Middle frontal gyrus (tissue), 1 donor: Measurements from ENCODE around the gene FJX1.
"Not testable (repeated sequence)": the region's sequence is repeated elsewhere in the genome, so short reads cannot be mapped to it uniquely, and the experiment has no call there.

Experiments used
- DNase-seq: peaks from one replicate; pipeline ENCODE4 v3.0.0-alpha.2; 2015; ENCODE audit warnings: low spot score; ENCODE audit errors: extremely low spot score

The FJX1 gene

GRCh38 chr11:35664977-35665441, 46.7 kb downstream of the FJX1 start:
- no peak for DNase-seq

- no peak for DNase-seq
Measured at GRCh38 chr11:35667257-35667656, 49.0 kb downstream of the FJX1 start.

DNA sequence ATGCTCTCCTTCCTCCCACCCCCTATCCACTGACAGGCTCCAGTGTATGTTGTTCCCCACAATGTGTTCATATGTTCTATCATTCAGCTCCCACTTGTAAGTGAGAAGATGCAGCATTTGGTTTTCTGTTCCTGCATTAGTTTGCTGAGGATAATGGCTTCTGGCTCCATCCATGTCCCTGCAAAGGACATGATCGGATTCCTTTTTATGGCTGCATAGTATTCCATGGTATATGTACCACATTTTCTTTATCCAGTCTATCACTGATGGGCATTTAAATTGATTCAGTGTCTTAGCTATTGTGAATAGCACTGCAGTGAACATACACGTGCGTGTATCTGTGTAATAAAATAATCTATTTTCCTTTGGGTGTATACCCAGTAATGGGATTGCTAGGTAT, 50.1 kb downstream of the FJX1 start:
- not testable (repeated sequence) for DNase-seq
